Activated naive CD4-positive, alpha-beta T cell treated with anti-CD3 and anti-CD28 coated beads, Interleukin-2, amount 50 U/mL, for 24 hours (primary cell): Measurements from ENCODE around the gene REL.
"Not testable (repeated sequence)": the region's sequence is repeated elsewhere in the genome, so short reads cannot be mapped to it uniquely, and the experiment has no call there.

Source experiments
- H3K27ac Mint-ChIP-seq: one replicate; pipeline ENCODE4 v1.8.0; 2021; ENCODE audit warnings: mild to moderate bottlenecking, mixed read lengths
- H3K27me3 Mint-ChIP-seq: one replicate; pipeline ENCODE4 v1.8.0; 2021; ENCODE audit warnings: mixed read lengths
- H3K36me3 Mint-ChIP-seq: one replicate; pipeline ENCODE4 v1.8.0; 2021; ENCODE audit warnings: mixed read lengths
- H3K4me1 Mint-ChIP-seq: one replicate; pipeline ENCODE4 v1.8.0; 2021; ENCODE audit warnings: mixed read lengths
- H3K4me3 Mint-ChIP-seq: one replicate; pipeline ENCODE4 v1.8.0; 2021; ENCODE audit warnings: mild to moderate bottlenecking, mixed read lengths
- H3K9me3 Mint-ChIP-seq: one replicate; pipeline ENCODE4 v1.8.0; 2021; ENCODE audit warnings: mixed read lengths

The REL gene

DNA sequence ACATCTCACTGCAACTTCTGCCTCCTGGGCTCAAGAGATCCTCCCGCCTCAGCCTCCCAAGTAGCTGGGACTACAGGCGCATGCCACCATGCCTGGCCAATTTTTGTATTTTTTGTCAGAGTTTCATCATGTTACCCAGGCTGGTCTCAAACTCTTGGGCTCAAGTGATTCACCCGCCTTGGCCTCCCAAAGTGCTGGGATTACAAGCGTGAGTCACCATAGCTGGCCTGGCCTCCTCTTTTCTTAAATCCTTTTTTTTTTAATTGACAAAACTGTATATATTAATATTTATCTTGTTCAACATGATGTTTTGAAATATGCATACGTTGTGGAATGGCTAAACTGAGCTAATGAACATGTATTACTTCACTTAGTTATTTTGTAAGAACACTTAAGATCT, 50.7 kb downstream of the REL start:
- H3K9me3 Mint-ChIP-seq, H3K27me3 Mint-ChIP-seq, H3K4me3 Mint-ChIP-seq, H3K27ac Mint-ChIP-seq: not testable (repeated sequence)
- Mint-ChIP-seq H3K36me3 (peaks cover 29% of the 10 kb centered on the region), H3K4me1 (peaks cover 12% of the 10 kb centered on the region)

GRCh38 chr2:60932954-60933353, 51.6 kb downstream of the REL start:
- Mint-ChIP-seq H3K4me1 (peaks cover 16% of the 10 kb centered on the region), H3K36me3 (peaks cover 23% of the 10 kb centered on the region), H3K4me3 (no peak overlapping the region), H3K27me3 (no peaks in the 10 kb centered on the region), H3K27ac (no peak overlapping the region), H3K9me3 (no peaks in the 10 kb centered on the region)

- no peaks in the 10 kb centered on the region for H3K9me3 Mint-ChIP-seq
- peaks cover 22% of the 10 kb centered on the region for H3K36me3 Mint-ChIP-seq
- peaks cover 19% of the 10 kb centered on the region for H3K4me1 Mint-ChIP-seq
- H3K27me3 Mint-ChIP-seq: no peaks in the 10 kb centered on the region
- no peak overlapping the region for H3K4me3 Mint-ChIP-seq
- H3K27ac Mint-ChIP-seq: peak overlapping the region; percentile 6
Measured at GRCh38 chr2:60934165-60934722, 52.9 kb downstream of the REL start.

GRCh38 chr2:60936757-60937156, 55.4 kb downstream of the REL start:
- Mint-ChIP-seq H3K27ac (no peak overlapping the region), H3K27me3 (no peaks in the 10 kb centered on the region), H3K4me3 (no peak overlapping the region), H3K4me1 (peaks cover 23% of the 10 kb centered on the region), H3K36me3 (peaks cover 20% of the 10 kb centered on the region), H3K9me3 (no peaks in the 10 kb centered on the region)

DNA sequence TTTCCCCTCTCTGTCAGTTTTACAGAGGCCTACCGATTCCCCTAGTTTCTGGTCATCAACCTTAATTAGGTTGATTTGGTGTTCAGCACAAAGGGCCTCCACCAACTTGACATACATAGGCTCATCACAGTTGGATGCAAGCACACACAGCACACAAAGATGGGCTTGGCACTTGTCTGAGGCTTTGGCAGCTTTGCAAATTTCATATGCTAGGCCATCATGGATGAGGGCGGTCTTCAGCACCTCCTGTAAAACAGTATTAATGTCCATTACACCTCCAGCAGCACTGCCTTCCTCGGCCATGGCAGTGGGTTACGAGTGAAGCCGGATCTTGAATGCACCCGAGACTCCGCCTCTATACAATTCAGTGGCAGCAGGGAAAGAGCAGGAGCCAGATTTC, 56.9 kb downstream of the REL start:
- no peak overlapping the region for H3K4me3 Mint-ChIP-seq
- no peak overlapping the region for H3K27ac Mint-ChIP-seq
- no peaks in the 10 kb centered on the region for H3K9me3 Mint-ChIP-seq

DNA sequence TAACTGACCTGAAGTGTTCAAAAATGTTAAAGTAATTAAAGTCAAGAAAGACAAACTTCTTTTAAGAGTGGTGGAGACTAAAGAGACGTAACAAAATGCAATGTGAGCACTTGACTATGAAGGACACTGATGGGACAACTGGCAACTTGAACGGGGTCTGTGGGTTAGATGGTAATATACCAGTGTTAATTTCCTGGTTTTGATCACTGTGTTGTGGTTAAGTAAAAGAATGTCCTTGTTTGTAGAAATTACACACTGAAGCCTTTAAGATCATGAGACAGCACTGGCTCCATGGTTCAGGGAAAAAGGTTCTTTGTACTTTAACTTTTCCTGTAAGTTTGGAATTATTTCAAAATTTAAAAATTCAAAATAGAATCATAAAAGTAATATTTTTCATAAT, 58.2 kb downstream of the REL start:
- H3K36me3 Mint-ChIP-seq: peaks cover 13% of the 10 kb centered on the region

More for the DNA sequence above, 56.9 kb downstream of the REL start:
- peaks cover 19% of the 10 kb centered on the region for H3K4me1 Mint-ChIP-seq
- H3K27me3 Mint-ChIP-seq: no peaks in the 10 kb centered on the region
- peaks cover 14% of the 10 kb centered on the region for H3K36me3 Mint-ChIP-seq

GRCh38 chr2:60945341-60945740, 64.0 kb downstream of the REL start:
- Mint-ChIP-seq H3K27ac (no peak overlapping the region), H3K36me3 (peaks cover 14% of the 10 kb centered on the region), H3K4me3 (no peak overlapping the region), H3K4me1 (peaks cover 13% of the 10 kb centered on the region), H3K9me3 (no peaks in the 10 kb centered on the region), H3K27me3 (no peaks in the 10 kb centered on the region)

More for the DNA sequence above, 58.2 kb downstream of the REL start:
- no peaks in the 10 kb centered on the region for H3K9me3 Mint-ChIP-seq
- H3K27ac Mint-ChIP-seq: no peak overlapping the region
- no peaks in the 10 kb centered on the region for H3K27me3 Mint-ChIP-seq
- H3K4me1 Mint-ChIP-seq: peaks cover 12% of the 10 kb centered on the region
- H3K4me3 Mint-ChIP-seq: no peak overlapping the region

- Mint-ChIP-seq H3K9me3 (no peaks in the 10 kb centered on the region), H3K4me3 (no peak overlapping the region), H3K27me3 (no peaks in the 10 kb centered on the region), H3K27ac (no peak overlapping the region), H3K4me1 (peaks cover 13% of the 10 kb centered on the region), H3K36me3 (peaks cover 16% of the 10 kb centered on the region)
Measured at GRCh38 chr2:60947056-60947455, 65.7 kb downstream of the REL start.

DNA sequence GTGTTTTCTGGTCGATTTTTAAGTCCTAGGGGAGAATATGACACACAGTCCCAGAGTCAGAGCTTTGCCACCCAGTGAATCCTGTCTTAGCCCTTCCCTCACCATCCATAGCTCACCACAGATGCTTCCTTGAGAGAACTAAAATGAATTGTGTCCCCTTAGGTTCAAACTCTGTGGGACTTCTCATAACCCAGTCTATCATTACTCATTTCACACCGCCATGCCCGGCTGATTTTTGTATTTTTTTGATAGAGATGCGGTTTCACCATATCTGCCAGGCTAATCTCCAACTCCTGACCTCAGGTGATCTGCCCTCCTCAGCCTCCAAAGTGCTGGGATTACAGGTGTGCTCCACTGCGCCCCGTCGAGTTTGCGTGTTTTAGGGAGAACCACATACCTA, 66.8 kb downstream of the REL start:
- Mint-ChIP-seq H3K27ac (no peak overlapping the region), H3K27me3 (no peaks in the 10 kb centered on the region), H3K9me3 (no peaks in the 10 kb centered on the region), H3K4me1 (peaks cover 13% of the 10 kb centered on the region), H3K4me3 (no peak overlapping the region), H3K36me3 (peaks cover 18% of the 10 kb centered on the region)

GRCh38 chr2:60948926-60949579, 67.7 kb downstream of the REL start:
- H3K36me3 Mint-ChIP-seq: peaks cover 23% of the 10 kb centered on the region
- H3K4me1 Mint-ChIP-seq: peaks cover 13% of the 10 kb centered on the region
- H3K27ac Mint-ChIP-seq: no peak overlapping the region
- H3K9me3 Mint-ChIP-seq: no peaks in the 10 kb centered on the region
- H3K27me3 Mint-ChIP-seq: no peaks in the 10 kb centered on the region
- H3K4me3 Mint-ChIP-seq: no peak overlapping the region

DNA sequence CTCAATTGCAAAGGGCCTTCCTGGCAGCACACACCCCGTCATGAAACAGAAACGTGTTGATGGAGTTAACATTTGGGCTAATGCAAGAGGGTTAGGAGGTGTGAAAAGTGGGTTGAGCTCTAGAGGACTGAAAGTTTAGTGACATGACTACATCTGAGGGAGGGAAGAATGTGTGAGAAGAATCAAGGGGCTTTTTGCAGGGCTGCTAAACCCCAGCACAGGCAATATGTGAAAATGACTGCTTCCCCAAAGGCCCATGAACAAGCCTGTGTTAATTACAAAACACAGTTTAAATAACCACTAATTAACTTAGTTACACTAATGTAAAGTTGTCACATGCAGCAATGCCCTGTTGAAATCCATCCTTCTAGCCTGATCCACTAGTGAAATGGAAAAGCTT, 72.8 kb downstream of the REL start:
- Mint-ChIP-seq H3K36me3 (peaks cover 14% of the 10 kb centered on the region), H3K27ac (no peak overlapping the region), H3K27me3 (no peaks in the 10 kb centered on the region), H3K9me3 (no peaks in the 10 kb centered on the region), H3K4me1 (peaks cover 4% of the 10 kb centered on the region), H3K4me3 (no peak overlapping the region)

DNA sequence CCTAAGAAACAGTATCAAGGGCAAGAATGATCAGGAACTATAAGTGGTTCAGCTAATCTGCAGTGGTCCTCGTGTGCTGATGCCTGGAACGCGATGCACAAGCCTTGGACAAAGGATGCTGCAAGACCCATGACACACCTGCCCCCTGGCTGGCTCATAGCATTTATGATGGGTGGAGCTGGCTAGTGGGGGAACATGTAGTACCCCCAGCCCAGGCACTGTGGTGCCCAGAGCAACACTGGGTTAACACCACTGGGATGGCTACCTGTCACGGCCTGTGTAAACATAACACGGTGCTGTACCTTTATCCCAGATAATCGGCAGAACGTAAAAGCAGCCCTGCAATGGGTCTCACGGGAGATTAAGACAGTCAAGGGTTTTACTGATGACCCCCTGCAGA, 75.8 kb downstream of the REL start:
- H3K4me1 Mint-ChIP-seq: no peaks in the 10 kb centered on the region
- H3K9me3 Mint-ChIP-seq: no peaks in the 10 kb centered on the region
- H3K36me3 Mint-ChIP-seq: peaks cover 14% of the 10 kb centered on the region
- H3K27me3 Mint-ChIP-seq: no peaks in the 10 kb centered on the region
- H3K27ac Mint-ChIP-seq: no peak overlapping the region
- no peak overlapping the region for H3K4me3 Mint-ChIP-seq

DNA sequence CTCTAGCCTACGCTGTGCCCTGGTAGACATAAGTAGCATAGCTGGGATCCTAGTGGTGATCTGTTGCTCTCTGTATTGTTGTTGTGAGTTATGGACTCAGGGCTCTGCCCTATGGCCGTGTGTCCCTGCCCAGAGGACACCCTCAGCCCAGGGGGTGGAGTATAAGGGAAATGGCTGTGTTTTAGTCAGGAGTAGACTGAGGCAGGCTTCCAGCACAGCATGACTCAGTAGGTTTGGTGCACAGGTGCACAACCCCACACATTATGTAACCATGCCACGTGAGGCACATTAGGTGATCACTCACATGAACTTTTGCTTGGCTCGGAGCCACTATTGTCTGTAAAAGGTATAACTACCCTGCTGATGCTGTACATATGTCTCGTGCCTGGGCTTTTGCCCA, 76.3 kb downstream of the REL start:
- Mint-ChIP-seq H3K4me3 (no peak overlapping the region), H3K27ac (no peak overlapping the region), H3K27me3 (no peaks in the 10 kb centered on the region), H3K36me3 (peaks cover 14% of the 10 kb centered on the region), H3K9me3 (no peaks in the 10 kb centered on the region), H3K4me1 (peaks cover under 1% of the 10 kb centered on the region)

GRCh38 chr2:60958361-60958760, 77.0 kb downstream of the REL start:
- Mint-ChIP-seq H3K27ac (no peak overlapping the region), H3K4me1 (peaks cover 7% of the 10 kb centered on the region), H3K4me3 (no peak overlapping the region), H3K36me3 (peaks cover 9% of the 10 kb centered on the region), H3K9me3 (no peaks in the 10 kb centered on the region), H3K27me3 (no peaks in the 10 kb centered on the region)

- H3K4me3 Mint-ChIP-seq: no peak overlapping the region
- H3K9me3 Mint-ChIP-seq: no peaks in the 10 kb centered on the region
- H3K36me3 Mint-ChIP-seq: peaks cover 6% of the 10 kb centered on the region
- no peak overlapping the region for H3K27ac Mint-ChIP-seq
- H3K4me1 Mint-ChIP-seq: peaks cover 8% of the 10 kb centered on the region
- no peaks in the 10 kb centered on the region for H3K27me3 Mint-ChIP-seq
Measured at GRCh38 chr2:60958800-60959199, 77.4 kb downstream of the REL start.

- H3K4me1 Mint-ChIP-seq: peaks cover 15% of the 10 kb centered on the region
- H3K4me3 Mint-ChIP-seq: no peak overlapping the region
- no peaks in the 10 kb centered on the region for H3K9me3 Mint-ChIP-seq
- H3K27ac Mint-ChIP-seq: no peak overlapping the region
- peaks cover 6% of the 10 kb centered on the region for H3K36me3 Mint-ChIP-seq
- H3K27me3 Mint-ChIP-seq: no peaks in the 10 kb centered on the region
Measured at GRCh38 chr2:60959501-60959900, 78.1 kb downstream of the REL start.

GRCh38 chr2:60960706-60961105, 79.3 kb downstream of the REL start:
- H3K36me3 Mint-ChIP-seq: peaks cover 8% of the 10 kb centered on the region
- peaks cover 27% of the 10 kb centered on the region for H3K4me1 Mint-ChIP-seq
- H3K27ac Mint-ChIP-seq: no peak overlapping the region
- no peaks in the 10 kb centered on the region for H3K27me3 Mint-ChIP-seq
- no peaks in the 10 kb centered on the region for H3K9me3 Mint-ChIP-seq
- no peak overlapping the region for H3K4me3 Mint-ChIP-seq
